ENCODE data around the gene ARRB1. TPM values are rescaled to one million over a fixed set of nuclear protein-coding genes. Genes with fewer than 3 reads are reported as not detected.
A peak's percentile ranks its signal among the peaks of the same experiment; 100 is the strongest.

Gene ARRB1
- total RNA-seq, 1 experiment from 2014 or later: 90.1 TPM

DNA sequence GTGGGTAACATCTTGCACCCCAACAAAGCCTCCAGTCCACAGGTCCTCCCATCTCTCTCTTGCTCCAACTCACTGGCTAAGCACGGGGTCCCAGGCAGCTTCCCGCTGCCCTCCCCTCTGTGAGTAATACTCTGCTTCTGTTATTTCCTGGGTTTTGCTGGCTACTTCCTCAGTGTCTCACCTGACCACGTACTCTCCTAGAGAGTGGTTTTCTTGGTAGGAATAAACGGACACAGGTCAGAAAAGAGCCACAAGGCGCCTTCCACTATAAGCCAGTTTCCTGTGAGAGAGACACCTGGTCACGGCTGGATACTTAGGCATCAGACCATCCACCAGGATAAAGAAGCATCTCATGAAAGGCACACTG lies 36.0 kb downstream of the ARRB1 start (continued):
- TF ChIP-seq, protein P1, sequence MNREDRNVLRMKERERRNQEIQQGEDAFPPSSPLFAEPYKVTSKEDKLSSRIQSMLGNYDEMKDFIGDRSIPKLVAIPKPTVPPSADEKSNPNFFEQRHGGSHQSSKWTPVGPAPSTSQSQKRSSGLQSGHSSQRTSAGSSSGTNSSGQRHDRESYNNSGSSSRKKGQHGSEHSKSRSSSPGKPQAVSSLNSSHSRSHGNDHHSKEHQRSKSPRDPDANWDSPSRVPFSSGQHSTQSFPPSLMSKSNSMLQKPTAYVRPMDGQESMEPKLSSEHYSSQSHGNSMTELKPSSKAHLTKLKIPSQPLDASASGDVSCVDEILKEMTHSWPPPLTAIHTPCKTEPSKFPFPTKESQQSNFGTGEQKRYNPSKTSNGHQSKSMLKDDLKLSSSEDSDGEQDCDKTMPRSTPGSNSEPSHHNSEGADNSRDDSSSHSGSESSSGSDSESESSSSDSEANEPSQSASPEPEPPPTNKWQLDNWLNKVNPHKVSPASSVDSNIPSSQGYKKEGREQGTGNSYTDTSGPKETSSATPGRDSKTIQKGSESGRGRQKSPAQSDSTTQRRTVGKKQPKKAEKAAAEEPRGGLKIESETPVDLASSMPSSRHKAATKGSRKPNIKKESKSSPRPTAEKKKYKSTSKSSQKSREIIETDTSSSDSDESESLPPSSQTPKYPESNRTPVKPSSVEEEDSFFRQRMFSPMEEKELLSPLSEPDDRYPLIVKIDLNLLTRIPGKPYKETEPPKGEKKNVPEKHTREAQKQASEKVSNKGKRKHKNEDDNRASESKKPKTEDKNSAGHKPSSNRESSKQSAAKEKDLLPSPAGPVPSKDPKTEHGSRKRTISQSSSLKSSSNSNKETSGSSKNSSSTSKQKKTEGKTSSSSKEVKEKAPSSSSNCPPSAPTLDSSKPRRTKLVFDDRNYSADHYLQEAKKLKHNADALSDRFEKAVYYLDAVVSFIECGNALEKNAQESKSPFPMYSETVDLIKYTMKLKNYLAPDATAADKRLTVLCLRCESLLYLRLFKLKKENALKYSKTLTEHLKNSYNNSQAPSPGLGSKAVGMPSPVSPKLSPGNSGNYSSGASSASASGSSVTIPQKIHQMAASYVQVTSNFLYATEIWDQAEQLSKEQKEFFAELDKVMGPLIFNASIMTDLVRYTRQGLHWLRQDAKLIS (CRISPR knock-in tag; IDR thresholded peaks at IDR 0.05; ENCODE audit: borderline replicate concordance): no peak
- TF ChIP-seq FOXK1 (CRISPR knock-in tag; IDR thresholded peaks at IDR 0.05): no peak

DNA sequence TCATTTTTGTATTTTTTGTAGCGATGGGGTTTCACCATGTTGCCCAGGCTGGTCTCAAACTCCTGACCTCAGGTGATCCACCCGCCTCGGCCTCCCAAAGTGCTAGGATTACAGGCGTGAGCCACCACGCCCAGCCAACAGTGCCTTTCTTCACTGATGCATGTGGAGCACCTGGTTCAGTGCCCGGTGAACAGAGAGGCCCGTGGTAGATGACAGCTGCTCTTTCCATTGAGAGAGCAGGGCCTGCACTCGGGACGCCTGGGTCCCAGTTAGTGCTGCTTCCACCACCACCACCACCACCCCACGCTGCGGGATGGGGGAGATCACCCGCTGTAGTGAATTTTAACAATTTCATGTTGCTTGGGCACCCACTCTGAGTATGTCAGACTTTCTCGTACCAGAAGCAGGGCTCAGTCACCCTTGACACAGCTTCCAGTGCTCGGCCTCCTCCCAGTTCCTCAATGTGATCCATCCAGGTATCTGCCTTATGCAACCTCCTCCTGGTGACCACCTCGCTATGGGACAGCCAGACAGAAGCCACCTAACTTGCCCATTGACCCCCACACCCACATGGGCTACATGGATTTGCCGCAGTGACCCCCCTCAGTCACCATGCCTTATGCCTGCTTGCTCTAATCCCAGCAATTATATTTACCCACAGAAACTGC lies 36.6 kb downstream of the ARRB1 start:
- no peaks in the 10 kb centered on the region for H3K27me3 Mint-ChIP-seq (ENCODE audit: low read depth)
- ATAC-seq (no peak), DNase-seq (ENCODE audit: low spot score) (no peak)
- peaks cover 7% of the 10 kb centered on the region for H3K9me3 Mint-ChIP-seq
- no peak for TF ChIP-seq ZNF138 (CRISPR knock-in tag; conservative IDR thresholded peaks at IDR 0.05)
- TF ChIP-seq, protein P2, sequence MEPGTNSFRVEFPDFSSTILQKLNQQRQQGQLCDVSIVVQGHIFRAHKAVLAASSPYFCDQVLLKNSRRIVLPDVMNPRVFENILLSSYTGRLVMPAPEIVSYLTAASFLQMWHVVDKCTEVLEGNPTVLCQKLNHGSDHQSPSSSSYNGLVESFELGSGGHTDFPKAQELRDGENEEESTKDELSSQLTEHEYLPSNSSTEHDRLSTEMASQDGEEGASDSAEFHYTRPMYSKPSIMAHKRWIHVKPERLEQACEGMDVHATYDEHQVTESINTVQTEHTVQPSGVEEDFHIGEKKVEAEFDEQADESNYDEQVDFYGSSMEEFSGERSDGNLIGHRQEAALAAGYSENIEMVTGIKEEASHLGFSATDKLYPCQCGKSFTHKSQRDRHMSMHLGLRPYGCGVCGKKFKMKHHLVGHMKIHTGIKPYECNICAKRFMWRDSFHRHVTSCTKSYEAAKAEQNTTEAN (CRISPR knock-in tag; IDR thresholded peaks at IDR 0.05): no peak
- peaks cover 48% of the 10 kb centered on the region for H3K4me1 Mint-ChIP-seq
- H3K36me3 Mint-ChIP-seq: peaks cover 11% of the 10 kb centered on the region
- no peak overlapping the region for H3K4me3 Mint-ChIP-seq
- ChIA-PET CTCF (interaction anchor here (1.6 kb wide), 1 partner anchor 35 kb away, joined by 4 read pairs; no protein-coding TSS in a partner anchor), POLR2A (no interaction called here)
- H3K27ac Mint-ChIP-seq: peak overlapping the region; percentile 82

DNA sequence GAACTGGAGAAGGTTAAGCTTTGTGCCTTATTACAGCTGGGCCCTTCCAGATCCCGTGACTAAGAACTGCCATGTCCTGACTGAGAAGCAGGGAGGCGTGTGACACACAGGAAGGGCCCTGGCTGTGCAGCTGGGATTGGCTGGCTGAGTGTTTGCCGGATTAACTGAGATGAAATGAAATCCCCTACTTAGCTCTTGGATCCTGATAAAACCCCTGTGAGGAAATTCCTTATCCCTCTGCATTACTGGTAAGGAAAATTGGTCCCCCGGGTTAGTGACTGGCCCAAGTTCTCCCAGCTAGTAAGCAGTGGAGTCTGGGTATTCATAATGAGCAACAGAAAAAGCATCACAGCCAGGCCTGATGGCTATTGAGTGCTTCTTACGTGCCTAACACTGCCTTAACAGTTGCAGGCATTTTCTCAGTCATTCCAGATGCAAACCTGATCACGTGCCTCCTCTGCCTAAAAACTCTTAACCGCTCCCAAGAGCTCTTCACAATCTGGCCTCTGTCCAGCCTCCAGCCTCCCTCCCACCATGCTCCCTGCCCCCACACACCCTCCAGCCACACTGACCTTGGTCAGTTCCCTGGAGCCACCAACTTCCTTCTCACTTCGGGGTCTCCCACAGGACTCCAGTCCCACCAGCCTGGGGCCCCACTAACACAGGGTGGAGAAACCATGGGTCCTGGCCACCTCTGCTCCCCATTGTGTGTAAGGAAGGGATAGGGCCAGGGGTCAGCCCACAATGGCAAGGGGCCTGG lies 37.8 kb downstream of the ARRB1 start:
- H3K36me3 Mint-ChIP-seq: peaks cover 11% of the 10 kb centered on the region
- TF ChIP-seq SP1 (CRISPR knock-in tag; conservative IDR thresholded peaks at IDR 0.05) (no peak), HMGA2 (CRISPR knock-in tag; IDR thresholded peaks at IDR 0.05) (no peak), MXD4 (CRISPR knock-in tag; IDR thresholded peaks at IDR 0.05; ENCODE audit: borderline replicate concordance) (no peak)
- TF ChIP-seq, protein P3, sequence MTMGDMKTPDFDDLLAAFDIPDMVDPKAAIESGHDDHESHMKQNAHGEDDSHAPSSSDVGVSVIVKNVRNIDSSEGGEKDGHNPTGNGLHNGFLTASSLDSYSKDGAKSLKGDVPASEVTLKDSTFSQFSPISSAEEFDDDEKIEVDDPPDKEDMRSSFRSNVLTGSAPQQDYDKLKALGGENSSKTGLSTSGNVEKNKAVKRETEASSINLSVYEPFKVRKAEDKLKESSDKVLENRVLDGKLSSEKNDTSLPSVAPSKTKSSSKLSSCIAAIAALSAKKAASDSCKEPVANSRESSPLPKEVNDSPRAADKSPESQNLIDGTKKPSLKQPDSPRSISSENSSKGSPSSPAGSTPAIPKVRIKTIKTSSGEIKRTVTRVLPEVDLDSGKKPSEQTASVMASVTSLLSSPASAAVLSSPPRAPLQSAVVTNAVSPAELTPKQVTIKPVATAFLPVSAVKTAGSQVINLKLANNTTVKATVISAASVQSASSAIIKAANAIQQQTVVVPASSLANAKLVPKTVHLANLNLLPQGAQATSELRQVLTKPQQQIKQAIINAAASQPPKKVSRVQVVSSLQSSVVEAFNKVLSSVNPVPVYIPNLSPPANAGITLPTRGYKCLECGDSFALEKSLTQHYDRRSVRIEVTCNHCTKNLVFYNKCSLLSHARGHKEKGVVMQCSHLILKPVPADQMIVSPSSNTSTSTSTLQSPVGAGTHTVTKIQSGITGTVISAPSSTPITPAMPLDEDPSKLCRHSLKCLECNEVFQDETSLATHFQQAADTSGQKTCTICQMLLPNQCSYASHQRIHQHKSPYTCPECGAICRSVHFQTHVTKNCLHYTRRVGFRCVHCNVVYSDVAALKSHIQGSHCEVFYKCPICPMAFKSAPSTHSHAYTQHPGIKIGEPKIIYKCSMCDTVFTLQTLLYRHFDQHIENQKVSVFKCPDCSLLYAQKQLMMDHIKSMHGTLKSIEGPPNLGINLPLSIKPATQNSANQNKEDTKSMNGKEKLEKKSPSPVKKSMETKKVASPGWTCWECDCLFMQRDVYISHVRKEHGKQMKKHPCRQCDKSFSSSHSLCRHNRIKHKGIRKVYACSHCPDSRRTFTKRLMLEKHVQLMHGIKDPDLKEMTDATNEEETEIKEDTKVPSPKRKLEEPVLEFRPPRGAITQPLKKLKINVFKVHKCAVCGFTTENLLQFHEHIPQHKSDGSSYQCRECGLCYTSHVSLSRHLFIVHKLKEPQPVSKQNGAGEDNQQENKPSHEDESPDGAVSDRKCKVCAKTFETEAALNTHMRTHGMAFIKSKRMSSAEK (CRISPR knock-in tag; IDR thresholded peaks at IDR 0.05; ENCODE audit: borderline replicate concordance): no peak
- TF ChIP-seq, protein P4, sequence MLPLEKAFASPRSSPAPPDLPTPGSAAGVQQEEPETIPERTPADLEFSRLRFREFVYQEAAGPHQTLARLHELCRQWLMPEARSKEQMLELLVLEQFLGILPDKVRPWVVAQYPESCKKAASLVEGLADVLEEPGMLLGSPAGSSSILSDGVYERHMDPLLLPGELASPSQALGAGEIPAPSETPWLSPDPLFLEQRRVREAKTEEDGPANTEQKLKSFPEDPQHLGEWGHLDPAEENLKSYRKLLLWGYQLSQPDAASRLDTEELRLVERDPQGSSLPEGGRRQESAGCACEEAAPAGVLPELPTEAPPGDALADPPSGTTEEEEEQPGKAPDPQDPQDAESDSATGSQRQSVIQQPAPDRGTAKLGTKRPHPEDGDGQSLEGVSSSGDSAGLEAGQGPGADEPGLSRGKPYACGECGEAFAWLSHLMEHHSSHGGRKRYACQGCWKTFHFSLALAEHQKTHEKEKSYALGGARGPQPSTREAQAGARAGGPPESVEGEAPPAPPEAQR (CRISPR knock-in tag; IDR thresholded peaks at IDR 0.05): no peak
- TF ChIP-seq, protein P5, sequence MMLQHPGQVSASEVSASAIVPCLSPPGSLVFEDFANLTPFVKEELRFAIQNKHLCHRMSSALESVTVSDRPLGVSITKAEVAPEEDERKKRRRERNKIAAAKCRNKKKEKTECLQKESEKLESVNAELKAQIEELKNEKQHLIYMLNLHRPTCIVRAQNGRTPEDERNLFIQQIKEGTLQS (CRISPR knock-in tag; conservative IDR thresholded peaks at IDR 0.05): no peak
- no peak for DNase-seq (ENCODE audit: low spot score)
- ATAC-seq: no peak
- H3K27me3 Mint-ChIP-seq (ENCODE audit: low read depth): no peaks in the 10 kb centered on the region
- peaks cover 39% of the 10 kb centered on the region for H3K4me1 Mint-ChIP-seq
- H3K27ac Mint-ChIP-seq: peak overlapping the region; percentile 60
- no peak overlapping the region for H3K4me3 Mint-ChIP-seq
- POLR2A ChIA-PET: no interaction called here
- peaks cover 7% of the 10 kb centered on the region for H3K9me3 Mint-ChIP-seq
- CTCF ChIA-PET: interaction anchor here (1.6 kb wide), 1 partner anchor 33 kb away, joined by 4 read pairs; no protein-coding TSS in a partner anchor
